Globus pallidus (tissue), 1 donor: ENCODE results near the gene PCSK6.
"Not testable (repeated sequence)": the region's sequence is repeated elsewhere in the genome, so short reads cannot be mapped to it uniquely, and the experiment has no call there.

Experiments used
- DNase-seq: peaks from one replicate; pipeline ENCODE4 v3.0.0-alpha.2; 2015; ENCODE audit warnings: low spot score

PCSK6 gene

DNA sequence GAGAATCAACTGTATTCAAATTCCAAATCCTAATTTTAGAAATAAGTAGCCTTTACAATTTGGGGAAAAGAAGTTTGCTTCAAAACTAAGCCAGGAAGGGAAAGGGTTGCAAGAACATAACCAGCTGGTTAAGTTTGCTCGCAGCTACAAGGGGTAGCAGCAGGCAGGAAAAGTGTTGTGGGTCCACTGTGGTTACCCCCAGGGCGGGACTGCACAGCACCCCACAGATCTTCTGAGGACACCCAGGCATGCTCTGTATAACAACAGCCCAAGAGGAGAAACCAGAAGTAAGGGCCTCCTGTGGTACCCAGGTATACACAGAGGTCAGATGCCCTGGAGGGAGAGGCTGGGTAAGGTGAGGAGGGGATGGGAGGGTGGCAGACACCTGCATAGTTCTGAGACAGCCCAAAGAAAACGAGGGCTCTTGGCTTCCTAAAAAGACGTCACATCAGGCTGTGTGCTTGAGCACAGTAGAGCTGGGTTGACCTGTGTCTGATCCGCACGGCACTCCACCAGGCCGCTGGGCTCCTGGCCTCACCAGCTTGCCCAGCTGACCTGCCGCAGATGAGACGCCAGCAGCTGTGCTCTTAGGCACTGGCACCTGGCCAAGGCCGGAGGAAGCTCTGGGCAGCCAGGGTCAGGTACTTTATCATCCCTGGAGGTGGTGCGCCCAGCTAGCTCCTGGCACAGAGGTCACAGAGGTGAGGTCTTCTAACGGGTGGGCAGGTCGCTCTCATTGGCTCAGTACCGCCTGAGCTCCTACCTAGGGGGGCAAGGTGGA, 112.7 kb downstream of the PCSK6 start:
- DNase-seq: no peak

DNA sequence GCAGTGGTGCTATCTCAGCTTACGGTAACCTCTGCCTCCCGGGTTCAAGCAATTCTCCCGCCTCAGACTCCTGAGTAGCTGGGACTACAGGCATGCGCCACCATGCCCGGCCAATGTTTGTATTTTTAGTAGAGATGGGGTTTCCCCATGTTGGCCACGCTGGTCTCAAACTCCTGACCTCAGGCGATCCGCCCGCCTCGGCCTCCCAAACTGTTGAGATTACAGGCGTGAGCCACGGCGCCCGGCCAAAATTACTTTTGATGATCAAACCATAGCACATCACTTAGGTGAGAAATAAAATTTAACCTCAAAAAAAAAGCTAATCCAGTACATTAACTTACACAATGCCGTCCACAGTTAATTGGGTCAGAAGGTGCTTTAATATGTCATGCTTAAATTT, 114.5 kb downstream of the PCSK6 start:
- not testable (repeated sequence) for DNase-seq

DNA sequence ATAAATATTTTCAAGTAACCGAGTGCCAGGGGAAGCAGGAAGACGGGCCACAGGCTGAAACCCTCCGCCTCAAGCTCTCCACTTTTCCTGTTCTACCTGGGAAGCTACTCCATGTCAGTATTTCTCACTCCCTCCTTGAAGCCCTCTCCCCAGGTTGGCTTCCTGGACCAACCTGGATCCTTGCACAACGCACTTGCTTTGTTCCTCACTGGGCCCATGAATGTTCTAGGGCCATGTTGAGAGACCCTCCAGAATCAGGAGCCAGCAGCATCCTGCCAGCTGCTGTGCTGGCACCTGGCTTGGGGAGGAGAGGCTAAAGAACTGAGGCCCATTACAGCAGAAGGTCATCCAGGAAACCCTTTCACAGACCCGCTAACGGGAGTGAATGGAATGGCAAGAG, 115.2 kb downstream of the PCSK6 start:
- DNase-seq: no peak

DNA sequence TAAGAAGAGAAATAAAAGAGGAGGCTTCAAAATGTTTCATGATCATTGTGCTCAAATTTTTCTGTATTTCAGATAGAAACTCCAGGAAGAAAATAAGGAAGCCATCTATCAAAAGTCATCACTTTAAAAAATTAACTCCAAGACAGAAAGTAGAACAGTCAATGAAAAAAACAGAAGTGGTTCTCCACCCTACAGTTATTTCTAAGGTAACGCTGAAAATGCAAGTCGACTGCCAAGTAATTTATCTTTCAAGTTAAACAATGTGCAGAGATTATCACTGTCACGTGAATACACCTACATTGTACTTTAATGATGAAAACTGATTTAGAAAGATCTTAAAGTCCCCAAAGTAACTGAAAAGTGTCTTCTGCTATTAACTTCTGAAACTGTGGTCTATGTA, 115.9 kb downstream of the PCSK6 start:
- DNase-seq: no peak

DNA sequence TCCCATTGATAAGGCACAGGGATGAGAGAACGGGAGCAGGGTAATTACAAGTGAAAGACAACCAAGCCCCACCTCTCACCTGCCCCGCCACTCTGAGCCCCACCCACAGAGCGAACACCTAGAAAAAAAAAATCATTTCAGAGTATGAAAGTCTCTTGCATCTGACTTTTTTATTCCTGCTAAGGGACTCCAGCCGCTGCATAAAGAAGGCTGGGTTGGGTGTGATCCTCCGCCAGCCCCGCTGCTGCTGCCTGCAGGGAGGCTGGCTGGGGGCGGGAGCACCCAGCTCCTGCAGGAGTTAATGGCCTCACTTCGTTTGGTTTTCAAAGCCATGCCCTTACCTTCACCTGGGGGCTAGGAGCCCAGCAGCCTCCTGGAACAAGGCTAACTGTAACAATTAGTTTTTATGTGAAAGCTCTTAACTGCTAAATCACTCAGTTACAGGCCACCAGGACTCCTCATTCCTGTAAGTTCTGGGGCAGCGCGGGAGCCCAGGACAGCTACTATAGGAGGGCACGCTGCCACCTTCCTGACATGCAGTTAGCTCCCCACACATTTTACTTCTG, 116.5 kb downstream of the PCSK6 start:
- DNase-seq: no peak

DNA sequence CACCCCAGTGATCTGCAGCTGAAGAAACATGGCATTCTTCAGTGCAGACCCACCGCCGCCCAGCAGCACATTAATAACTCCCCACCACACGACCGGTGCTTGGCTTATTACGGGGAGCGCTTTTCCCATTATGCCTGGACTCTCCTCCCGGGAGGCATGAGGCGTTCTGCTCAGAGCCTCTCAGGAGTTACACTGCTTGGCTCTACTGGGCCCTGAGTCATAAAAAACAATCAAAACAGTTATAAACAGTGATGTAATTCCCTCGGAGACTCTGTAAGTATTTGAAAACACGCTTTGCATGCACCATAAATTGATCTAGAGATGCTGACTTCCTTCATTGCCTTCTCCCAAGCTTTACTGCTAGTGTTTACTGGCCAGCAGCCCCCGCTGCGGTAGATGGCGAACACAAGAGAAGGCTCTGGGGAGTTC, 117.3 kb downstream of the PCSK6 start:
- no peak for DNase-seq

DNA sequence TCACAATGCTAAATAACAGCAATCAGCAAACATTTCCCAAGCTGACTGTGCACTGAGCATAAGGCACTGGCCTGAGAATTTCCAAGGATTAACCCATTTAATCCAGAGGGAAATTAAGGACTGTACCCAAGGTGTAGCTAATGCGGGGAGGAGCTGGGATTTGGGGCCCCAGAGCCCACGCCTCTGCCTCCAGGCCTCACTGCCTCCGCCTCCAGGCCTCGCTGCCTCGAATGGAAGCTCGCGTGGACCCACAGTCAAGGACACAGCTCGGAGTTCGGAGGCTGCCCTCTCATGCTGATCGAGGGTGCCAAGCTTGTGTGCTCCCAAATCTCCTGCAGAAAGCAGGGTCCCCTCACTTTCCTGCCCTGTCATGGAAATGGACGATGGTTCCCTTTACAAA, 118.0 kb downstream of the PCSK6 start:
- no peak for DNase-seq

DNA sequence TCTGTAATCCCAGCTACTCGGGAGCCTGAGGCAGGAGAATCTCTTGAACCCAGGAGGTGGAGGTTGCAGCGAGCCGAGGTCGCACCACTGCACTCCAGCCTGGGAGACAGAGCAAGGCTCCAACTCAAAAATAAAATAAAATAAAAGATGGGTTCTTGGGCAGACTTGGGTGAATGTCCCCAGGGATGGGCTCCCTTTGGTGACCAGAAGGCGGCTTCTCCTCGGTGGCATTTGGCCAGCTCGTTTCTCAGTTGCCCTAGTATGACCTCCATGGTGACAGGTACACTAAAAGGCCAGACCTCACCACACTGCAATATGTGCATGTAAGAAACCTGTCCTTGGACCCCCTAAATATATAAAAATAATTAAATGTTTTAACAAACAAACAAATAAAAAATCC, 118.4 kb downstream of the PCSK6 start:
- no peak for DNase-seq

DNA sequence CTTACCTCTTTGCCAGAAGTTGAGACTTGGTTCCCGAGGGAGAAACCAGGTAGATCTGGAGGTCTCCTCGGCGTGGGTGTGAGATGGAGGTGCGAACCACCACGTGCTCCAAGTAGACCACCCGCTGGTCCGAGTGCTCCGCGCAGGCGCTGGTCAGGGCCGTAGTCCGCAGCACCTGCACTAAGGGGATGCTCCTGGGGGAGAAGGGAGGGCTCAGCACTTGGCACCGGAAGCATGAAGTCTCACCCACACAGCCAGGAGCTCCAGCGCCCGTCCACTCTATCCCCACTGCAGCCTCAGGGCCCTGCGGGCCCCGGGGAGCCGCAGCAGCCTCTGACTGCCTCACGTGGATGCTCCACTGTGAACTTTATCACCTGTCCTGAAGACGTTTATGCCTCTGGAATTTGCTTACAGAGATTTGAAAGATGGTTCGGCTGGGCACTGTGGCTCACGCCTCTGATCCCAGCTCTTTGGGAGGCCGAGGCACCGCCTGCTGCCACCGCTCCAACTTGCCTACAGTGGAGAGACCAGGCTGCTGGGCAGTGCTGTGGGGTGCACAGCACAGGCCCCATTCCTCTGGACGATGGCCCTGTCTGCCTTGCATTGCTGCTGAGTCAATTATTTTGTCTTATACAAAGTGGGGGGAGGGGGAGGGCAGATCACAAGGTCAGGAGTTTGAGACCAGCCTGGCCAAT, 119.0 kb downstream of the PCSK6 start:
- DNase-seq: no peak

DNA sequence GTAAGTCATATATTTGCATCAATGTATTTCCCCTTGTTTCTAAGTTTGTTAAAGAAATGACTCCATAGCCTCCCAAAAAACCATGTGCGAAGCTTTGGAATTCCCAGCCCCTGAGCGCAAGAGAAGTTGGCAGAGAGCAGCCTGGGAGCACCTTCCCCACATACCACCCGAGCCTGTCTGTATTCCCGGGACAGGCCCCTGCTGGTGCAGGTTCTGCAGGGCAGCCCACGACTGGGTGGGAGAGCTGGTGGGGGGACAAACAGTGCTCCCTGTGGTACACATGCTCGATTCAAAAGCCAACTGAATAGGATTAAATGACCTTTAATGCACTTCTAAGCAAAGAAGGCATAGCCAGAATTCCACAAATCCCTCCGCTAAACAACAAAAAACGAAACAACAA, 119.8 kb downstream of the PCSK6 start:
- DNase-seq: no peak

DNA sequence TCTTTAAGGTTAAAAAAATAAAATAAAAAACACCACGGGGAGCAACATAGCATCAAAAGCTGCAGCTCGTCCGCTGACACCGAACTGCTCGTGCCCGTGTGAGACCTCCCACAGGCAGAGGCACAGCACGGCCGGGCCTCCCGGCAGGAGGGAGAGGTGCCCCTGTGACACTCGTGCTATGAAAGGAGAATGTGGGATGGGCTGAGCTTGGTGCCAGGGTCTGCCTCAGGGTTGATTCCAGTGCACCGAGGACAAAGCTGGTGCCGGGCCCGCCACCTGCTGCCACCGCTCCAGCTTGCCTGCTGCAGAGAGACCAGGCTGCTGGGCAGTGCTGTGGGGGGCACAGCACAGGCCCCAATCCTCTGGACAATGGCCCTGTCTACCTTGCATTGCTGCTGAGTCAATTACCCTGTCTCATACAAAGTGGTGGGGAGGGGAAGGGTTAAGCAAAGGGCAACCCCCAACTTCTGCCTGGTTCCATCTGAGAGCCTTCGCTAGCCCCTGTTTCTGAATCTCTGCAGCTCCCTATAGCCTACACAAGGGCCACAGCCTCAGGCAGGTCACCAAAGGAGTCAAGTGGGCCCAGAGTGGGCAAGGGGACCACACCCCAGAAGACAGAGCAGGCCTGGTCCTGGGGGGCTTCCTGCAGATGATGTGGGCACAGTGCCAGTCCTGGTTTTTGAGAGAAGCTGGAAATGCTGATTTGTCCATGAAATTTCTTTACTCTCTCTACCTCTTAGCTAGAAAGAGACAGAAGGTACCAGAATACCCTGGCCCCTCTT, 120.5 kb downstream of the PCSK6 start:
- DNase-seq: no peak

DNA sequence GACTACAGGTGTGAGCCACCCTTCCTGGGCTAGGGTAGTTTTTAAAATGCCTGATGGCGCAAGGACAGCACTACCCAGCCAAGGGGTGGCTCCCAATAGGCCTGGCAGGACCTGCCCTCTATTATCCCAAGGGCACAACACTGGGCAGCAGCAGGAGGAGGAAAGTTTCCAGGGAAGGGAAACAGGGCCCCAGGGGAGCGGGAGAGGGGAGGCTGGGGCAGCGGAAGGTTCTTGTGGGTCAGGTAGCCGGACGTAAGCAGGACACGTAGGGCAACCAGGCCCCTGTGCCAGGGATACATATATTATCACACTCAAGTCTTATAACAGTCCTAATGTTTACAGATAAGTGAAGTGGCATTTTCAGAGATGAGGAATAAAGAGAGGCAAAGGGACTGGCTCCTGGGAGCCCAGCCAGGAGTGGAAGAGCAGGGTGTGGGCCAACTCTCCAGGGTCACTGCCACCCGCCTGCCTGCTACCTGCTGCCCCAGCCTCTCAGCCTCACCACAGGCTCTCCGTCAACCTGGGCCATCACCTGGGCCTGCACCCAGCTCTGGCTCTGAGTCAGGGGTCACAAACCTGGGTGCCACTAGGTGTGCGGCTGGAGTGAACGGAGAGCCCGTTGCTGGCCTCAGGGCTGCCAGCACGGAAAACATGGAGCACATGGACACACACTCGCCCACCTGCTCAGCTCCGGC, 121.3 kb downstream of the PCSK6 start:
- DNase-seq: no peak

DNA sequence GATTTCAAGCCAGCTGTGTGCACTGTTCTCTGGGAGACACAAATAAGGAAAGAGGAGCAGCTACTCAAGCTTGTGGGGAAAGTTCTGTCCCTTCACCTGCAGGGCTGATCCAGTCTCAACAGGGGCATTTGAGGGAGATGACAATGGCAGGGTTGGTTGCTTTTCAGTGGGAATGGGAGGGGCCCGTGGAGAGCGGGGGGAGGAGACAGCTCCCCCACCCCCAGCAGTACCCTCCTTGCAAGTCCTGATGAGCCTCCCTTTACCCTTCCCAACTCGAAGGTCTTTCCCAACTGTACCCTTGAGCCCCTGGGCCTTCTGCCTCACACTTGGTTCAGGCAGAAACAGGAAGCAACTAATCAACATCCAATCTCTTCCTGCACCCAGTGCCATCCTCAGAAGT, 122.7 kb downstream of the PCSK6 start:
- no peak for DNase-seq

DNA sequence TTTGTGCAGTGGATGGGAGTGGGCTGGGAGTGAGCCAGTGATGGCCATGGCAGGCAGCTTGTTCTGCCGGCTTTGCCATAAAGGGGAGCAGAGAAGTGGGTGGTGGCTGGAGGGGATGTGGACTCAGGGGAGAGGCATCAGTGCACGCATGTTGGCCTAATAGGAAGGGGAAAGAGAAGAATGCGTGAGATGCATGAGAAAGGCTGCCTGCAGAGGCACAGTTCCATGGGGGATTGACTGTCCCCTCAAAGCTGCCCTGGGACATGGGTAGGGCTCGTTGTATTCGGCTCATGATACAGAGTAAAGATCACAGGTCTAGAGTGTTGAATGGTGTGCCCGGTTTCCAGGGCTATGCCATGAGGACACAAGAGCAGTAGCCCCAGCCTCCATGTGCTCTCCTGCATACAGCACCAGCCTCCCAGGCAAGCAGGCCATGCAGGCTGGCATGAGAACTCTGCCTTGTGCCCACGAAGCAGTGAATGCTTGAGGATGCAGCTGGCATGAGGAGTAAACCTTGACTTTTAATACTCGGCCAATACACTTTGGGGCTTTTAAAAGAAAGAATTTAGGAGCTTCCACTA, 126.4 kb downstream of the PCSK6 start:
- no peak for DNase-seq

DNA sequence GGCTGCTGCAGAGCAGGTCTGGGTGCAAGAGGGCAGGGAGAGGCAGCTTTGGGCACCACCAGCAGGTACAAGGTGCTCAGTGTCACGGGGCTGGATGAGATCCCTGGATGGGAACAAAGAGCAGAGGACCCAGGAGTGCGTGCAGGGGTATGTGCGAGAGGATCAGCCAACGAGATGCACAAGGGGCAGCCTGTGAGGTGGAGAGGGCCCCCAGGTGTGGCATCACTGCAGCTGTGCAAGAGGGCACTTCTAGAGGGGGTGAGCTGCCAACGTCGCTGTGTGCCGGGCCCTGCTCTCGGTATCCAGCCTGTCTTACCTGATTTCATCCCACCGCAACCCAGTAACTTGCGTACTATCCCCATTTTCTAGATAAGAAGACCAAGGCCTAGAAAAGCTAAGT, 127.1 kb downstream of the PCSK6 start:
- no peak for DNase-seq

DNA sequence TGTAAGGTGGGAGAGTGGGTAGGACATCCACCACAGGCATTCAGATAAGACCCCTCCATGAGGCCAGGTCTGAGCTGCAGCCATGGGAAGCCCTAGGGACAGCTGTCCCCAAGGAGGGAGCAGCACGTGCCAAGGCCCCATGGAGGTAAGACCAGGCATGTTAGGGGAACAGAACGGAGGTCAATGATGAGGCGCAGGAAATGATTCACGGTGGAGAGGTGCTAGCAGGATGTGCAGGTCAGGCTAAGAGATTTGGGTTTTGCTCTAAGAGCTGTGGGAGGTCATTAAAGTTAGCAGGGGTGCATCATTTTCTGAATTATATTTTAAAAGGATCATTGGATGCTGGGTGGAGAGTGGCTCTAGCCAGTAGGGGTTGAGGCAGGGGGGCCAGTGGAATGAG, 128.1 kb downstream of the PCSK6 start:
- no peak for DNase-seq

DNA sequence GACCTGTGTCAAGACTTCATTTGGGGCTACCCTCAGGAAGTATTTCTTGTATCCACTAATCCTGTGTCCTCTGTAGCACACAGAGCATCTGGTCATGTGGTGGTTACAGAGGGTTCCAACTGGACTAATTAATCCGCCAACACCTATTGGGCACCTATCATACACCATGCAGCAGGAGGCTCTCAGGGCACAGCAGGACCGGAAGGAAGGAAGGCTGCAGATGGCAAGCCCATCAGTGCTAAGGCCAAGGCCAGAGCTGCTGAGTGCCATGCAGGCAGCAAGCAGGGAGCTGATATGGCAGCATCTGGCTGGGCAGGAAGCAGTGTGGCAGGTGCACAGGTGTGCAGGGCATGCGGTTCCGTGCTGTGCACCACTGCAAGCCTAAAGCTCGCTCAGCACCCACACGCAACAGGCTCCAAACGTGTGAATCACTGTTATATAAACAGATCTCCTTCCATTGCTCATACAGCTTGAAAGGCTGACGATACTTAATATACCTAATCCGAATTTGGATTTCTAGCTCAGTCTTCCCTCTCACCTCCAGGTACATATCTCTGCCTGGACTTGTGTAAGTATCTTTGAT, 130.1 kb downstream of the PCSK6 start:
- DNase-seq: no peak

DNA sequence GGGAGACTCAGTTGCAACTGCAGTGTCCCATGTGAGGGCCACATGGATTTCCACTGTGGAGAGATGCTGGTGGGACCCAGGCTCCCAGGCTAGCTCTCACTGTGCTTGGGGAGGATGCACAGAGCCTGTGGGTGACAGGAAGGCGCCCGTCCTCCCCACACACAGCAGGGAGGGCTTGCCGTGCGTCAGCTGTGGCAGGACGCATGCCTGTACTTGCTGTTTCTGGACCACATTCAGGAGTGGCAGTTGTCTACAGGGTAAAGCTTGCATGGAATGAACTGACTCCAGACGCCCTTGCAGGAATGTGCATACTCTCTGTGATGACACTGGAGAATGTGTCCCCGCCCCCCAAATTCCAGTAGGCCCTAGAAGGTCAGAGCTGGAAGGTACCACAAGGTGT, 130.6 kb downstream of the PCSK6 start:
- DNase-seq: no peak

DNA sequence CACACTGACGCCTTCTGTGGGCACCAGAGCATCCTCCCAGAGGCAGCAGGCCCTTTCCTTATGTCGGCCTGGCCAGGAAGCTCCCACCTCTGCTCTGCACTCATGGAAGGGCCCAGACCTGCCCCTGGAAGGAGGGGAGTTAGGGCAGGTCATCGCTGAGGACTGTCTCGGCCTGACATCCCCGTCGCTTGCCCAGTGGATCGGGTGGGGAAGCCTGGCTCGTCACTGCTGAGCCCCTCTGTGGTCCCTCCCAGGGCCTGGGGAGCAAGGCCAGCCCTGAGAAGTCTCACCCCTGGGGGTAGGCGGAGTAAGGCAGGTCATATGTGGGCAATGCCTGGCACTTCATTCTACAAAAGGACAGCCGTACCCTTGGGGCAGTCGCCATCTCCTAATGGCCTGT, 131.6 kb downstream of the PCSK6 start:
- no peak for DNase-seq

DNA sequence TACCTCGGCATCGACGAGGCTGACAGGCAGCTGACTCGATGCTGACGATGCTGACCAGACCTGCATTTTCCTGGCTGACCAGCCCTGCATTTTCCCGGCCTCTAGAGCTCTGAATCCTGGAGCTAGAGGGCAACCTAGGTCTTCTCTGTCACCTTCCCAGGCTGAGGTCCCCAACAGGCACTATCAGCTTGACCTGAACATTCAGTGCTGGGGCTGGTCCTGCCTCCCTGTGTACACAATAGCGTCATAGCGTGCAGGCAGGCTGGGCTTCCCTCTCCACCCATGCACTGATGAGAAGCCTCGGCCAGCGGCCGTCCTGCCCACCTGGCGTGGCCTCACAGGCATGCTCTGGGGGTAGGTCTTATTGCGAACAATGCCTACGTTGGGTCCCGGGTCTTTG, 132.2 kb downstream of the PCSK6 start:
- no peak for DNase-seq

DNA sequence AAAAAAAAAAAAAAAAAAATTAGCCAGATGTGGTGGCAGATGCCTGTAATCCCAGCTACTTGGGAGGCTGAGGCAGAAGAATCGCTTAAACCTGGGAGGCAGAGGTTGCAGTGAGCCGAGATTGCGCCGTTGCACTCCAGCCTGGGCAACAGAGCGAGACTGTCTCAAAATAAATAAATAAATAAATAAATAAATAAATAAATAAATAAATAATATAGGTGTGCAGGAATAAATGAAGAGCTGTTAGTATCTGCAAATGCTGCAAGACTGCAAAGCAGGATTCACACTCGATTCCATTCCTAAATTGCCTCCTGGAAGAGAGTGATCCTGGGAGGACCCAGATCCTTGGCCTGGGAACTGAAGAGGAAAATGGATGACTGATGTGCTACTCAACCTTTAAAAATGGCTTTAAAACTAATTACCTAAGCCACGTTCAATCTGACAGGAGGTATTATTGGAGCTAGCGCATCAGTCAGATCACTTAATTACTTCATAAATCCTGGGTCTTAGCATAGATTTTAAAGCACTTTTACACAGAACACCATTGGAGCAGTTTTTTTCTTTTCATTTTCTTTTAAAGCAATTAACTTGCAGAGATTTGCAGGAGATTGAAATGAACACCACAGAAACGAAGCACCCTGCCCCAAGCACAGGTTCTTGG, 132.9 kb downstream of the PCSK6 start:
- not testable (repeated sequence) for DNase-seq
